H1 (cell line): ENCODE data around the gene NFASC. TPM values are rescaled to one million over a fixed set of nuclear protein-coding genes. Genes with fewer than 3 reads are reported as not detected.

ENCODE experiments used
- CTCF ChIA-PET: fragments of 300-600 bp; sonication (Branson Sonifier 250); formaldehyde crosslinking; loops from one replicate; lab custom pipeline; 2021; ENCODE audit not compliant: partially characterized antibody; lab: Charles Lee
- POLR2A ChIA-PET: fragments of 300-600 bp; sonication (Branson Sonifier 250); formaldehyde crosslinking; loops from one replicate; lab custom pipeline; 2021; ENCODE audit warnings: inconsistent platforms; ENCODE audit not compliant: partially characterized antibody; lab: Charles Lee
- DNase-seq, 2 experiments: peaks; one replicate each; pipeline versions ENCODE4 v3.0.0 to v3.0.0-alpha.2; 2010 to 2022; ENCODE audit warnings: low spot score in 2 of 2, low read depth in 1 of 2, mixed read lengths in 1 of 2
- FAIRE-seq: peaks from 2 replicates; lab custom pipeline; 2011; peaks lifted over from hg19 to GRCh38; lab: Jason Lieb, UNC
- H2AFZ ChIP-seq: 2 replicates; pipeline ENCODE4 v1.8.1; 2012; ENCODE audit warnings: low read length, inconsistent platforms
- H2AK5ac ChIP-seq: 2 replicates; pipeline ENCODE4 v1.6.1; 2013; ENCODE audit warnings: low read depth, low read length
- H2BK120ac ChIP-seq: replicated peaks from 2 replicates; pipeline ENCODE3; 2013; ENCODE audit warnings: low read depth, low read length, inconsistent platforms
- H2BK12ac ChIP-seq: 2 replicates; pipeline ENCODE4 v1.6.1; 2013; ENCODE audit warnings: low read depth, low read length
- H2BK15ac ChIP-seq: 2 replicates; pipeline ENCODE4 v1.6.1; 2013; ENCODE audit warnings: low read length
- H2BK20ac ChIP-seq: 2 replicates; pipeline ENCODE4 v1.6.1; 2013; ENCODE audit warnings: low read length
- H2BK5ac ChIP-seq: 2 replicates; pipeline ENCODE4 v1.6.1; 2013; ENCODE audit warnings: low read depth, low read length
- H3K14ac ChIP-seq: 2 replicates; pipeline ENCODE4 v1.6.1; 2013; ENCODE audit warnings: inconsistent platforms; ENCODE audit not compliant: insufficient read length
- H3K18ac ChIP-seq: 2 replicates; pipeline ENCODE4 v1.6.1; 2013; ENCODE audit warnings: low read length; ENCODE audit errors: extremely low read depth
- H3K23ac ChIP-seq: 2 replicates; pipeline ENCODE4 v1.6.1; 2013; ENCODE audit warnings: inconsistent platforms; ENCODE audit not compliant: insufficient read length
- H3K23me2 ChIP-seq: 2 replicates; pipeline ENCODE4 v1.6.1; 2013; ENCODE audit warnings: low read depth, low read length
- H3K27ac ChIP-seq: 2 replicates; pipeline ENCODE4 v1.6.1; 2011; ENCODE audit warnings: low read depth, low read length, inconsistent platforms
- H3K27me3 ChIP-seq, 4 experiments: replicated peaks in 1 of 4; 1 replicate in 1 of 4; 2 replicates in 3 of 4; pipeline versions ENCODE4 v1.6.1 to v1.8.1; 2011 to 2013; ENCODE audit warnings: low read length in 3 of 4, mild to moderate bottlenecking in 3 of 4, inconsistent platforms in 2 of 4, mixed read lengths in 2 of 4, moderate library complexity in 1 of 4; ENCODE audit not compliant: control insufficient read depth in 3 of 4, insufficient read depth in 3 of 4; ENCODE audit errors: extremely low read depth in 1 of 4
- H3K36me3 ChIP-seq, 4 experiments: 2 replicates each; pipeline versions ENCODE4 v1.6.1 to v1.8.1; 2011 to 2013; ENCODE audit warnings: mild to moderate bottlenecking in 4 of 4, low read length in 3 of 4, moderate library complexity in 2 of 4, control low read depth in 1 of 4, inconsistent platforms in 1 of 4; ENCODE audit not compliant: insufficient read depth in 4 of 4, control insufficient read depth in 2 of 4
- H3K4ac ChIP-seq: replicated peaks from 2 replicates; pipeline ENCODE3; 2013; ENCODE audit warnings: low read length, low read depth, mixed read lengths, inconsistent platforms; ENCODE audit not compliant: insufficient read length
- H3K4me1 ChIP-seq, 4 experiments: replicated peaks in 1 of 4; 1 replicate in 1 of 4; 2 replicates in 3 of 4; pipeline versions ENCODE4 v1.6.1 to v1.8.1; 2011 to 2013; ENCODE audit warnings: low read length in 3 of 4, inconsistent platforms in 2 of 4, mixed read lengths in 1 of 4; ENCODE audit not compliant: insufficient read depth in 4 of 4, control insufficient read depth in 3 of 4
- H3K4me2 ChIP-seq, 2 experiments: 2 replicates each; pipeline versions ENCODE4 v1.6.1 to v1.8.1; 2011 to 2013; ENCODE audit warnings: low read depth in 2 of 2, low read length in 2 of 2, control low read depth in 1 of 2, inconsistent platforms in 1 of 2, mild to moderate bottlenecking in 1 of 2; ENCODE audit not compliant: insufficient read depth in 1 of 2
- H3K4me3 ChIP-seq, 4 experiments: fragments of 200-600, 300-600 bp in 1 of 4; sonication (generic), shearing (Covaris generic), sonication (Bioruptor Twin) in 1 of 4; 2 replicates each; pipeline versions ENCODE4 v1.5.1 to v1.8.1; 2011 to 2016; ENCODE audit warnings: low read length in 4 of 4, low read depth in 3 of 4, control low read depth in 2 of 4, inconsistent platforms in 2 of 4, mild to moderate bottlenecking in 2 of 4, mixed read lengths in 1 of 4, moderate library complexity in 1 of 4; ENCODE audit not compliant: insufficient read depth in 2 of 4; ENCODE audit errors: extremely low read depth in 1 of 4
- H3K56ac ChIP-seq: replicated peaks from 2 replicates; pipeline ENCODE3; 2013; ENCODE audit warnings: low read depth, mild to moderate bottlenecking, mixed read lengths, low read length, inconsistent platforms; ENCODE audit not compliant: insufficient read length
- H3K79me1 ChIP-seq: 2 replicates; pipeline ENCODE4 v1.6.1; 2013; ENCODE audit warnings: low read depth, low read length, control low read depth
- H3K79me2 ChIP-seq, 2 experiments: 2 replicates each; pipeline versions ENCODE4 v1.6.1 to v1.8.1; 2012 to 2013; ENCODE audit warnings: low read length in 2 of 2, mild to moderate bottlenecking in 2 of 2, inconsistent platforms in 1 of 2; ENCODE audit not compliant: insufficient read depth in 2 of 2, control insufficient read depth in 1 of 2
- H3K9ac ChIP-seq, 4 experiments: replicated peaks in 1 of 4; 1 replicate in 1 of 4; 2 replicates in 3 of 4; pipeline versions ENCODE4 v1.6.1 to v1.8.1; 2011 to 2013; ENCODE audit warnings: low read depth in 3 of 4, low read length in 3 of 4, control low read depth in 2 of 4, mild to moderate bottlenecking in 2 of 4, moderate library complexity in 2 of 4, inconsistent platforms in 1 of 4; ENCODE audit errors: extremely low read depth in 1 of 4
- H3K9me3 ChIP-seq, 2 experiments: 2 replicates each; pipeline versions ENCODE4 v1.6.1 to v1.8.1; 2012 to 2013; ENCODE audit warnings: mild to moderate bottlenecking in 2 of 2, moderate library complexity in 2 of 2, control low read depth in 1 of 2, inconsistent platforms in 1 of 2, low read depth in 1 of 2, low read length in 1 of 2, mixed read lengths in 1 of 2; ENCODE audit not compliant: insufficient read depth in 2 of 2
- H4K20me1 ChIP-seq, 2 experiments: replicated peaks in 1 of 2; 2 replicates each; pipeline versions ENCODE3 to v1.8.1; 2011 to 2013; ENCODE audit warnings: inconsistent platforms in 2 of 2, low read length in 2 of 2, mild to moderate bottlenecking in 1 of 2; ENCODE audit not compliant: insufficient read depth in 2 of 2, control insufficient read depth in 1 of 2
- H4K5ac ChIP-seq: 2 replicates; pipeline ENCODE4 v1.6.1; 2013; ENCODE audit warnings: low read length, low read depth, mixed read lengths, inconsistent platforms; ENCODE audit not compliant: insufficient read length
- H4K8ac ChIP-seq: 2 replicates; pipeline ENCODE4 v1.8.0; 2013; ENCODE audit warnings: mild to moderate bottlenecking, moderate library complexity, low read length, inconsistent platforms; ENCODE audit not compliant: insufficient read depth; ENCODE audit errors: extremely low read depth
- H4K91ac ChIP-seq: replicated peaks from 2 replicates; pipeline ENCODE3; 2013; ENCODE audit warnings: low read length, mixed read lengths, inconsistent platforms; ENCODE audit not compliant: insufficient read length
- KDM4A ChIP-seq: IDR thresholded peaks from one replicate; pipeline ENCODE4 v1.7.1; 2012; ENCODE audit warnings: low read depth, mild to moderate bottlenecking, moderate library complexity, low read length, inconsistent platforms; ENCODE audit not compliant: severe bottlenecking
- SAP30 ChIP-seq: fragments of 300-600 bp; sonication (generic); IDR thresholded peaks from 2 replicates; pipeline ENCODE4 v1.7.1; 2012; ENCODE audit warnings: low read length, moderate library complexity, mild to moderate bottlenecking, inconsistent platforms; ENCODE audit not compliant: insufficient read depth, insufficient replicate concordance
- WGBS, 2 experiments: shearing (Covaris generic) in 1 of 2; methylation state at CpG; one replicate each; pipeline versions ENCODE4 v1.1.6 to v1.1.7; 2013 to 2015; ENCODE audit warnings: low lambda C conversion rate in 2 of 2, mixed read lengths in 2 of 2, inconsistent platforms in 1 of 2, low coverage in 1 of 2, missing lambda C conversion rate in 1 of 2; ENCODE audit not compliant: insufficient replicate concordance in 2 of 2, insufficient coverage in 1 of 2, insufficient read length in 1 of 2; ENCODE audit errors: extremely low coverage in 1 of 2, missing lambda C conversion rate in 1 of 2; 5-methylcytosine and 5-hydroxymethylcytosine counted together
- polyA plus RNA-seq, 7 experiments: library from polyadenylated mRNA; depleted of rRNA in 3 of 7; stranded (reverse) in 5 of 7; unstranded in 2 of 7; fragments of >200 nt in 5 of 7; fragments of 200-250 nt in 2 of 7; gene quantifications; 1 replicate in 5 of 7; 2 replicates in 1 of 7; 4 replicates in 1 of 7; pipeline versions ENCODE4 v1.2.1 to v1.2.3, GENCODE V29; 2011 to 2013; ENCODE audit warnings: missing spikeins in 2 of 7, mixed read lengths in 2 of 7
- total RNA-seq: library from RNA; stranded (reverse); fragmentation: NEBNext Ultra II Directional; extraction: Animal tissue kit (Norgen Biotek cat#: 25700); gene quantifications from 2 replicates; pipeline ENCODE4 v1.2.1, GENCODE V29; 2021

The NFASC gene
- total and polyA plus RNA-seq, 2 of the 8 experiments (the other 6 are each of a cell fraction or from before 2014, with no cell fraction given), result 5.0 to 15.2 TPM

- no peak overlapping the region for H4K5ac ChIP-seq
- H3K23ac ChIP-seq, result no peak overlapping the region
- H2BK12ac ChIP-seq, result no peak overlapping the region
- H4K8ac ChIP-seq, result no peak overlapping the region
- no peak overlapping the region for H2BK20ac ChIP-seq
- H3K36me3 ChIP-seq, result no peaks in the 10 kb centered on the region
- no peak overlapping the region for H3K56ac ChIP-seq
- no peak overlapping the region for H3K18ac ChIP-seq
- no peak for FAIRE-seq
- H3K9ac ChIP-seq, result no peak overlapping the region
- H3K27me3 ChIP-seq, result no peaks in the 10 kb centered on the region; a peak in 1 of 7 replicates
- H3K14ac ChIP-seq, result no peak overlapping the region
- peaks cover 0 to 5% of the 10 kb centered on the region in 2 experiments for H4K20me1 ChIP-seq
- no peak overlapping the region for H3K4ac ChIP-seq
- DNase-seq, result no peak
- H2AK5ac ChIP-seq, result no peak overlapping the region
- WGBS, 2 experiments, result 77% methylated on average over 3 of the region's 3 CpGs; no CpG with 5 or more reads in 1 of the 2 experiments
- no peak overlapping the region for H2AFZ ChIP-seq
- no peak overlapping the region for H2BK120ac ChIP-seq
- H3K79me2 ChIP-seq, result no peaks in the 10 kb centered on the region
- H2BK15ac ChIP-seq, result no peak overlapping the region
- no peak overlapping the region for H3K4me3 ChIP-seq
- H4K91ac ChIP-seq, result no peak overlapping the region
- CTCF ChIA-PET, result interaction anchor here (0.8 to 33.8 kb wide), 15 partner anchors 8 to 253 kb away, joined by 3 to 1336 read pairs (median 9); partner anchors contain the start of gene TMEM81
- no peaks in the 10 kb centered on the region for H3K23me2 ChIP-seq
- no peaks in the 10 kb centered on the region; the same call in 1 of the 2 replicates for H3K79me1 ChIP-seq
- POLR2A ChIA-PET, result no interaction called here
- TF ChIP-seq SAP30 (no peak), KDM4A (no peak)
- no peak overlapping the region for H2BK5ac ChIP-seq
- no peak overlapping the region for H3K27ac ChIP-seq
- H3K4me2 ChIP-seq, result no peak overlapping the region
- no peaks in the 10 kb centered on the region for H3K9me3 ChIP-seq
- peaks cover 10 to 27% (median 19%) of the 10 kb centered on the region in 4 experiments for H3K4me1 ChIP-seq
Observed at GRCh38 chr1:204987689-204988088, 117.0 kb downstream of the NFASC start.
